Measurements from ENCODE around the gene PPP1R11. TPM values are rescaled to one million over a fixed set of nuclear protein-coding genes. Genes with fewer than 3 reads are reported as not detected.

The PPP1R11 gene, protein sequence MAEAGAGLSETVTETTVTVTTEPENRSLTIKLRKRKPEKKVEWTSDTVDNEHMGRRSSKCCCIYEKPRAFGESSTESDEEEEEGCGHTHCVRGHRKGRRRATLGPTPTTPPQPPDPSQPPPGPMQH
- total RNA-seq = 13.5 and 16.9 TPM in 2 replicates

DNA sequence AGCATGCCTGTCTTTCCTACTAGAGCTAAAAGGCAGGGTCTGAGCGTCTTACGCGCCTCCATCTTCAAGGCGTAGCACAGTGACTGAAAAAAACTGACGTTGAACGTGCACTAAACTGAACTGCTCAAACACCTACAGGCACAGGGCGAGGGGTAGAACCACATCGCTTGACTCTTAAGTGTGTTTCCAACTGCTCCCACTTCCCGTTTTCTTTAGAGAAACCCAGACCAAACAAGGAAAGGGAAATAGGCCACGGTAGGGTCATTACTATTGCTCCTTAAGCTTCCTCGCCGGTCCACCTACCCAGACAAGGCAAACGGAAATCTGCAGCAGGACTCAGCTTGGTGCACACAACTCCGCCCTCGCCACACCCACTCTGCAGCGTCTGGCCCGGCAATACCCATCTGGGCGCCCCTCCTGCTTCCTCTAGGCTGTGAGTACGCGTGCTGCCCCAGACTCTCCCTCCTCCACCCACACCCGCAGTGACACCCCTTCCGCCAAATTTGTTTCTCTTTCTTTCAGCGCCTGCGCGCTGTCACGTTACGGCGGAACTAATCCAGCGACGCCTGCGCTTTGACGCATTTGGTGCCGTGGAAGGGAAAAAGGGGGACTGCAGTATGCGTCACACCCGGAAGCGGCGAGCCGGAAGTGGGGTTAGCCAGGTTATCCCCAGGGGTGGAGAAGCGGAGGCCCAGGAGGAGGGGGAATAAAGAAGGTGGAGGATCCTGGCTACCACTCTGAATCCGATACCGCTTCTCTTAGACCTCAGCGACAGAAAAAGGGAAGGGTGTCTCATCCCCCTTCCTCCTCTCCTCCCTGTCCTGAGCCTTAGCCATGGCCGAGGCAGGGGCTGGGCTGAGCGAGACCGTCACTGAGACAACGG lies at the start of gene PPP1R11:
PPP1R11 (plus strand) TSS at position 622 of the 883 bp plus-strand sequence; CDS start at position 835, 213 bp downstream.

DNA sequence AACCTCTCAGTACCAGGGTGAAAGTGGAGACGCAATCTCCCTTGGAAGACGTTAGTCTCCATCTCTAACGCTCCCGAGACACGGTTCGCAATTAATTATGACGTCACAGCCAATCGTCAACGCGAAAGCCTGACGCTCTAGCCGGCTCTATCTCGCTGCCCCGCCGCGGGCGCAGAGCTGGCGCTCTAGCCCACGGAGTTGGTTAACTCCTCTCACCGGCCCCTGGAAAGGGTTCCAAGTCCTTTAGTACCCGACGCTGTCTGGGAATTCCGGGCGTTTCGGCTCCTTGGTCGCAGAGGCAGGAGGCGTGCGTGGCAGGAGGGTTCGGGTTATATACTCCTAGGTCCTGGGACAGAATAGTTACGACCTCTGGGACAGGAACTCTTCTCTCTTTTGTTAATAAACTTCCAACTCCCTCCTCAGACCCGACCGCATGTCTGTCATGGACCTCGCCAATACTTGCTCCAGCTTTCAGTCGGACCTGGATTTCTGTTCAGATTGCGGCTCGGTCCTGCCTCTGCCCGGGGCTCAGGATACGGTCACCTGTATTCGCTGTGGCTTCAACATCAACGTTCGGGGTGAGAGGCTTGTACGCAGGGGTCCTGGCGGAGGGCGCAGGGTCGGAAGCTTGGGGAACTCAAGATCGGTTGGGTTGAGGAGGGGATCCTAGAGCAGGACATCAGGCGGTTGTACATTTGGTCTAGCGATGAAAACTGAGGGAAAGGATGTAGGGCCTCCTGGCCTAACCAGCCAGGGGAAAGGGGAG lies 5.7 kb upstream of the PPP1R11 start, which contains the start of gene POLR1H:
POLR1H (plus strand) TSS at position 174 of the 766 bp plus-strand sequence; CDS start at position 434, 260 bp downstream.

DNA sequence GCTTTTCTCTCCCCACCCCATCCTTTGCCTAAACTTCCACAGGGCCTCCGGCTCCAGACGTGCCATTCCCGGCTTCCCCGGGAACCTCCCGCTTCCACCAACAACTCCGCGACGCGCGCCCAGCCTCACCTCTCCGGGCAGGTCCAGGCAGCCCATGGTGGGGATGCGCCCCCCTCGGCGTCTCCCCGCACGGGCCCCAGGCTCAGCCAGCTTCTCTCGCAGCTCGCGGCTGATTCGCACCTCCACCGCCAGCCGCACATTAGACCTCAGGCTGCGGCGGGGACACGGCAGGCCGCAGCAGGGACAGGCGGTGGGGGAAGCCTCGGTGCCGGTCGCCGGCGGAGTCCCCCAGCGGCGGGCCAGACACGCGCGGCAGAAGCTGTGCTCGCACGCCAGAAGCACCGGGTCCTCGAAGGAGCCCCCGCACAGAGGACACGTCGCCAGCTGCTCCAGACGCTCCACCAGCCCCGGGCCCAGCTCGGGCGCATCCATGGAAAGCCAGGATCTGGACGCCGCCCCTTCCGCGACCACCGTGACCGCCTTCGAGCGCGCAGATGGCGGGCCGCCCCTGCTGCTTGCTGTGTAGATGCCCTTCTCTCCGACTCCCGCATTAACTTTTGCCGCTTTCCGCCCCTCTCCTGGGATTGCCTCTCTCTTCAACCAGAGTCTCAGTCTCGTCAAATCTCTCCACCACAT lies 8.2 kb downstream of the PPP1R11 start, which contains the start of gene RNF39:
RNF39 (minus strand) TSS at position 676 of the 696 bp plus-strand sequence; CDS start at position 492, 184 bp downstream.

DNA sequence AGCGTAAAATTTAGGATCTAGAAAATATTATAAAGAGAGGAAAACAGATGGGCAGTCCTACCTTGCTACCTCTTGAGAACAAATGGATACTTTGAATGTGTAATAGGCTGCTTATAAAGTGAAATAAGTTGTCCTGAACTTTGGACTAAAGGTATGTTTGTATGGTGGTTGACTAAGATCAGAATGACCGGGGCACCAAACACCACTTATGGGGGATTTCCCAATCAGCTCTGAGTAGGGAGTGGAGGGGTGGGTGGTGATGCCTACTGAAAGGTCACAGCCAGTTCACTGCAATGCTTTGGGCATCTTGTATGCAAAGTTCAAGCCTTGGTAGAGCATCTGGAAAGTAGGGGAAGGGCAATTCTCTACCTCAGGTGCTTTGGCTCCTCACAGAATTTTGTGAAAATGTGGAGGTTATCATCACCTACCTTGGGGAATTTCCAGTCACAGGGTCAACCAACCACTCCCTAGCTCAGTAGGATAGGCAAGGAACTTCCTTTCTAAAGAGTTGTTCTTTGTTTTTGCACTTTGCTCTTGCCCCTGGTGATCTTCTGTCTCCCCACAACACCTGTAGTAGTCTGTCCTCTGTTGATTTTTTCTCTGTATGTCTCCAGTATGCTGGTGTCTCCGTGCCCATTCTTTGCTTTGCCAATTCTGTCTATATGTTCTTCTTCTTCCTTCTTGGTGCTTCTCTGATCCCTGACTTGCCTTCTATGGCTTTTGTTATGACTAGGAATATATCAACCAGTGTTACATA lies 46.2 kb downstream of the PPP1R11 start, which contains the start of gene TRIM31:
TRIM31 (minus strand) TSS at position 88 of the 757 bp plus-strand sequence. CDS start 285 bp downstream, outside the sequence.

Other genes with a start within 250 kb of the PPP1R11 start
- gene HLA-G, start 239.4 kb upstream of the PPP1R11 start, total RNA-seq = 1.1 TPM in 1 of 2 replicates, not detected in the other
- 160 and 680 TPM in 2 replicates for gene HLA-A, start 124.7 kb upstream of the PPP1R11 start, total RNA-seq
- gene POLR1H, start 5.9 kb upstream of the PPP1R11 start, total RNA-seq = 25.9 and 39.7 TPM in 2 replicates
- 0.28 TPM in 1 of 2 replicates, not detected in the other for gene RNF39, start 8.6 kb downstream of the PPP1R11 start, total RNA-seq
- not detected in 2 replicates for gene TRIM31, start 45.9 kb downstream of the PPP1R11 start, total RNA-seq
- not detected in 2 replicates for gene TRIM40, start 68.9 kb downstream of the PPP1R11 start, total RNA-seq
- gene TRIM10, start 94.0 kb downstream of the PPP1R11 start, total RNA-seq = under 0.01 TPM in 1 of 2 replicates, not detected in the other
- not detected in 2 replicates for gene TRIM15, start 96.3 kb downstream of the PPP1R11 start, total RNA-seq
- 17.5 and 29.5 TPM in 2 replicates for gene TRIM26, start 146.2 kb downstream of the PPP1R11 start, total RNA-seq